ENCODE measurements around the gene TUT1. TPM values are rescaled to one million over a fixed set of nuclear protein-coding genes. Genes with fewer than 3 reads are reported as not detected.
"Not testable (repeated sequence)": the region's sequence is repeated elsewhere in the genome, so short reads cannot be mapped to it uniquely, and the experiment has no call there.

Gene TUT1
- total RNA-seq, 6 experiments from 2014 or later = 12.3 to 34.2 (median 21.1) TPM

GRCh38 chr11:62621567-62622470, 30.5 kb upstream of the TUT1 start, which contains the start of gene B3GAT3:
Gene B3GAT3 (minus strand): TSS chr11:62621986. CDS start chr11:62621947, 39 bp downstream.
- TF ChIP-seq CTCF (IDR thresholded peaks at IDR 0.05) = peak in 1 of 4 donors; percentile 8
- TF ChIP-seq POLR2A (IDR thresholded peaks at IDR 0.05) = peak; percentile 91
- H3K4me3 ChIP-seq = peak within 1 kb of the TSS; percentile 74 to 90 (median 76)
- WGBS (ENCODE audit: insufficient coverage, low coverage, low lambda C conversion rate, missing lambda C conversion rate) = 1% methylated on average over 9 of the region's 77 CpGs
- H3K27ac ChIP-seq = peak within 1 kb of the TSS; percentile 60 to 76 (median 61)
- DNase-seq (peak; percentile 99), ATAC-seq (peak; percentile 97 to 99 (median 98))
- H3K9me3 ChIP-seq = no peaks in the 10 kb centered on the region
- no peaks in the 10 kb centered on the region for H3K27me3 ChIP-seq
- peaks cover 0 to 19% (median 9%) of the 10 kb centered on the region in 4 donors for H3K36me3 ChIP-seq
- H3K4me1 ChIP-seq = peaks cover 0 to 8% (median 4%) of the 10 kb centered on the region in 4 donors
- intact Hi-C loops (cut with DNase I) = no loop called here

GRCh38 chr11:62621027-62621566, 29.8 kb upstream of the TUT1 start:
- Histone ChIP-seq H3K4me3 (peak overlapping the region; percentile 74 to 90 (median 76)), H3K9me3 (no peaks in the 10 kb centered on the region), H3K27me3 (no peaks in the 10 kb centered on the region), H3K27ac (peak overlapping the region; percentile 54 to 76 (median 61)), H3K4me1 (peaks cover 0 to 8% (median 4%) of the 10 kb centered on the region in 4 donors), H3K36me3 (peaks cover 0 to 12% (median 3%) of the 10 kb centered on the region in 4 donors)
- TF ChIP-seq POLR2A (IDR thresholded peaks at IDR 0.05) (no peak), CTCF (IDR thresholded peaks at IDR 0.05) (no peak)
- ATAC-seq (no peak), DNase-seq (no peak)
- 13% methylated on average over 8 of the region's 8 CpGs for WGBS (ENCODE audit: insufficient coverage, low coverage, low lambda C conversion rate, missing lambda C conversion rate)
- intact Hi-C loops (cut with DNase I) = no loop called here

GRCh38 chr11:62616957-62617356, 25.6 kb upstream of the TUT1 start:
- H3K36me3 ChIP-seq, H3K27me3 ChIP-seq, H3K4me3 ChIP-seq, ATAC-seq, H3K9me3 ChIP-seq, H3K27ac ChIP-seq, DNase-seq: not testable (repeated sequence)
- H3K4me1 ChIP-seq = peaks cover 0 to 14% (median 4%) of the 10 kb centered on the region in 4 donors
- intact Hi-C loops (cut with DNase I) = loop anchor here in 1 of 2 donors (10.0 kb wide), 1 partner anchor 58 kb away; the partner anchor contains the start of genes LBHD1, UBXN1 and UQCC3
- 100% methylated on average over 4 of the region's 14 CpGs for WGBS (ENCODE audit: insufficient coverage, low coverage, low lambda C conversion rate, missing lambda C conversion rate)

GRCh38 chr11:62615521-62615920, 24.2 kb upstream of the TUT1 start:
- DNase-seq (no peak), ATAC-seq (no peak)
- WGBS (ENCODE audit: insufficient coverage, low coverage, low lambda C conversion rate, missing lambda C conversion rate) = no CpG with 5 or more reads among the region's 7 CpGs
- no peak overlapping the region for H3K4me3 ChIP-seq
- intact Hi-C loops (cut with DNase I) = loop anchor here in 1 of 2 donors (10.0 kb wide), 1 partner anchor 59 kb away; the partner anchor contains the start of genes LBHD1, UBXN1 and UQCC3
- H3K27me3 ChIP-seq = no peaks in the 10 kb centered on the region
- no peaks in the 10 kb centered on the region for H3K9me3 ChIP-seq
- H3K4me1 ChIP-seq = peaks cover 0 to 18% (median 5%) of the 10 kb centered on the region in 4 donors
- H3K27ac ChIP-seq = no peak overlapping the region
- no peaks in the 10 kb centered on the region for H3K36me3 ChIP-seq
- TF ChIP-seq CTCF (IDR thresholded peaks at IDR 0.05) (no peak), POLR2A (IDR thresholded peaks at IDR 0.05) (no peak)
